OCI-LY1 (cell line): Measurements from ENCODE around the gene GLIS1.

Experiments used
- H2AFZ ChIP-seq: fragments of 200-600 bp; sonication (generic), shearing (Covaris generic); 2 replicates; pipeline ENCODE4 v1.6.0; 2014; ENCODE audit warnings: antibody characterized with exemption, mild to moderate bottlenecking, low read length
- H3F3A ChIP-seq: fragments of 200-600 bp; sonication (generic), shearing (Covaris generic); 2 replicates; pipeline ENCODE4 v1.6.0; 2014; ENCODE audit warnings: mild to moderate bottlenecking, antibody characterized with exemption, low read length, moderate library complexity; ENCODE audit not compliant: insufficient read depth
- H3K27ac ChIP-seq: fragments of 200-600 bp; sonication (generic); 2 replicates; pipeline ENCODE4 v1.5.1; 2014; ENCODE audit warnings: low read length, mixed run types, mild to moderate bottlenecking, low read depth; ENCODE audit not compliant: poor library complexity, severe bottlenecking
- H3K27me3 ChIP-seq: fragments of 200-600 bp; sonication (generic); 2 replicates; pipeline ENCODE4 v1.6.0; 2014; ENCODE audit warnings: antibody characterized with exemption, mild to moderate bottlenecking, low read length, moderate library complexity; ENCODE audit not compliant: insufficient read depth
- H3K36me3 ChIP-seq: fragments of 200-600 bp; sonication (generic); 2 replicates; pipeline ENCODE4 v1.6.1; 2014; ENCODE audit warnings: mild to moderate bottlenecking, antibody characterized with exemption, low read length, moderate library complexity, mixed read lengths; ENCODE audit not compliant: insufficient read depth
- H3K4me1 ChIP-seq: fragments of 200-600 bp; sonication (generic); 2 replicates; pipeline ENCODE4 v1.5.1; 2014; ENCODE audit warnings: mild to moderate bottlenecking, low read length, moderate library complexity; ENCODE audit not compliant: insufficient read depth, severe bottlenecking
- H3K4me2 ChIP-seq: fragments of 200-600 bp; sonication (generic), shearing (Covaris generic); 2 replicates; pipeline ENCODE4 v1.6.1; 2014; ENCODE audit warnings: low read length
- H3K4me3 ChIP-seq: fragments of 200-600 bp; sonication (generic); 2 replicates; pipeline ENCODE4 v1.5.1; 2014; ENCODE audit warnings: low read length, low read depth, mild to moderate bottlenecking, mixed read lengths; ENCODE audit not compliant: poor library complexity, severe bottlenecking
- H3K79me2 ChIP-seq: fragments of 200-600 bp; shearing (Covaris generic); 2 replicates; pipeline ENCODE4 v1.6.1; 2016; ENCODE audit warnings: mixed run types, low read length, mixed read lengths; ENCODE audit not compliant: insufficient read depth
- H3K9ac ChIP-seq: fragments of 200-600 bp; sonication (generic), shearing (Covaris generic); 2 replicates; pipeline ENCODE4 v1.6.1; 2014; ENCODE audit warnings: mild to moderate bottlenecking, low read length, mixed read lengths
- H3K9me2 ChIP-seq: fragments of 200-600 bp; sonication (generic), shearing (Covaris generic); 2 replicates; pipeline ENCODE4 v1.6.1; 2014; ENCODE audit warnings: low read depth, mild to moderate bottlenecking, low read length, mixed read lengths
- H3K9me3 ChIP-seq: fragments of 200-600 bp; shearing (Covaris generic); 2 replicates; pipeline ENCODE4 v1.6.1; 2014; ENCODE audit warnings: low read length, mixed read lengths
- H4K20me1 ChIP-seq: fragments of 200-600 bp; sonication (generic), shearing (Covaris generic); 2 replicates; pipeline ENCODE4 v1.6.0; 2016; ENCODE audit warnings: mild to moderate bottlenecking, low read length; ENCODE audit not compliant: insufficient read depth
- EZH2 ChIP-seq: fragments of 200-600 bp; sonication (generic), shearing (Covaris generic); IDR thresholded peaks from 2 replicates; pipeline ENCODE4 v1.8.0; 2017; ENCODE audit warnings: borderline replicate concordance, mixed run types, mild to moderate bottlenecking, antibody characterized with exemption, low read length, moderate library complexity, mixed read lengths
- TF ChIP-seq, protein P1 (sequence below): fragments of 200-600 bp; sonication (generic), shearing (Covaris generic); IDR thresholded peaks from 2 replicates; pipeline ENCODE4 v1.5.1; 2017; ENCODE audit warnings: mild to moderate bottlenecking, antibody characterized with exemption, low read length, moderate library complexity, mixed read lengths

Gene GLIS1

DNA sequence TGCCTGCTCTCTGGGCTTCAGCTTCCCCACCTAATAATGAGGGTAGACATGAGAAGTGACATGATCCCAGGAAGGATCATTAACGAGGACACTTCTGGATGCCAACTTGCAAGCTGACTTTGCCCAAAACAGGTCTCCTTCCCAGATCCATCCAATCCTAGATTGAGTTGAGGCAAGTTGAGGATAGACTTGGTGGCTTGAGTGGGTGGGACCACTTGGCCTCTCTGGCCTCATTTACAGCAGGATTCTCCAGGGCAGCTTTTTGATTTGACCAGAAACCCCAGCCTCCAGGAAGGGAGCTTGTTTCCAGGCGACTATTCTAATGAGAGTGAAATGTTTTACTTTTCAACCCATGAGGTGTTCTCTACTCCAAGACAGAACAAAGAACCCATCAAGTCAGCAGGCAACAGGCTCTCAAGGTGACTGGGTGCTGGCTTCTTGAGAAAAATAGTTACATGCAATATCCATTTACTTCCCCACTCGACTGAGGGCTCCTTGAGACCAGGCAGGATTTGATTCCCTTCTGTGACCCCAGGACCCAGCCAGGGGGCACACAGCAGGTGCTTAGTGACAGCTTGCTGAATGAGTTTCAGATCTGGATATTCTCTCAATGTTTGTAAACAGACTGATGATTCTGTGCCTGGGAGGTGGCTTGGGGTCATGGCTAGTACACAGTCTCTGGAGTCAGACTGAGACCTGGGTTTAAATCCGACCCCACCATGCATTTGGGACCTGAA is 151.5 kb downstream of the GLIS1 start:
- no peaks in the 10 kb centered on the region for H3K9me3 ChIP-seq
- no peaks in the 10 kb centered on the region for H3K79me2 ChIP-seq
- H3K9me2 ChIP-seq = no peaks in the 10 kb centered on the region
- no peaks in the 10 kb centered on the region for H3F3A ChIP-seq
- no peak overlapping the region for H3K9ac ChIP-seq
- no peak overlapping the region for H3K4me2 ChIP-seq
- H3K36me3 ChIP-seq = no peaks in the 10 kb centered on the region
- H2AFZ ChIP-seq = no peak overlapping the region
- peaks cover 5% of the 10 kb centered on the region; the same call in 1 of the 2 replicates for H3K27me3 ChIP-seq
- no peaks in the 10 kb centered on the region for H4K20me1 ChIP-seq
- TF ChIP-seq, protein P1, sequence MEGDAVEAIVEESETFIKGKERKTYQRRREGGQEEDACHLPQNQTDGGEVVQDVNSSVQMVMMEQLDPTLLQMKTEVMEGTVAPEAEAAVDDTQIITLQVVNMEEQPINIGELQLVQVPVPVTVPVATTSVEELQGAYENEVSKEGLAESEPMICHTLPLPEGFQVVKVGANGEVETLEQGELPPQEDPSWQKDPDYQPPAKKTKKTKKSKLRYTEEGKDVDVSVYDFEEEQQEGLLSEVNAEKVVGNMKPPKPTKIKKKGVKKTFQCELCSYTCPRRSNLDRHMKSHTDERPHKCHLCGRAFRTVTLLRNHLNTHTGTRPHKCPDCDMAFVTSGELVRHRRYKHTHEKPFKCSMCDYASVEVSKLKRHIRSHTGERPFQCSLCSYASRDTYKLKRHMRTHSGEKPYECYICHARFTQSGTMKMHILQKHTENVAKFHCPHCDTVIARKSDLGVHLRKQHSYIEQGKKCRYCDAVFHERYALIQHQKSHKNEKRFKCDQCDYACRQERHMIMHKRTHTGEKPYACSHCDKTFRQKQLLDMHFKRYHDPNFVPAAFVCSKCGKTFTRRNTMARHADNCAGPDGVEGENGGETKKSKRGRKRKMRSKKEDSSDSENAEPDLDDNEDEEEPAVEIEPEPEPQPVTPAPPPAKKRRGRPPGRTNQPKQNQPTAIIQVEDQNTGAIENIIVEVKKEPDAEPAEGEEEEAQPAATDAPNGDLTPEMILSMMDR = no peak
- TF ChIP-seq EZH2 = no peak
- no peak overlapping the region for H3K4me3 ChIP-seq
- H3K4me1 ChIP-seq = no peaks in the 10 kb centered on the region
- no peak overlapping the region for H3K27ac ChIP-seq

- H3K79me2 ChIP-seq = no peaks in the 10 kb centered on the region
- H3K4me3 ChIP-seq = no peak overlapping the region
- H3K27ac ChIP-seq = no peak overlapping the region
- no peaks in the 10 kb centered on the region for H4K20me1 ChIP-seq
- no peaks in the 10 kb centered on the region for H3F3A ChIP-seq
- H3K27me3 ChIP-seq = peaks cover 5% of the 10 kb centered on the region; the same call in 1 of the 2 replicates
- H3K4me2 ChIP-seq = no peak overlapping the region
- TF ChIP-seq, protein P1 = no peak
- no peak overlapping the region for H3K9ac ChIP-seq
- no peaks in the 10 kb centered on the region for H3K9me3 ChIP-seq
- no peaks in the 10 kb centered on the region for H3K36me3 ChIP-seq
- no peak overlapping the region for H2AFZ ChIP-seq
- no peaks in the 10 kb centered on the region for H3K9me2 ChIP-seq
- H3K4me1 ChIP-seq = no peaks in the 10 kb centered on the region
Measured at GRCh38 chr1:53586765-53587164, 152.2 kb downstream of the GLIS1 start.

- H4K20me1 ChIP-seq = no peaks in the 10 kb centered on the region
- no peak overlapping the region for H3K4me2 ChIP-seq
- H3K27ac ChIP-seq = no peak overlapping the region
- H3K36me3 ChIP-seq = no peaks in the 10 kb centered on the region
- no peaks in the 10 kb centered on the region for H3K79me2 ChIP-seq
- H3K27me3 ChIP-seq = no peaks in the 10 kb centered on the region
- no peaks in the 10 kb centered on the region for H3K4me1 ChIP-seq
- H2AFZ ChIP-seq = no peak overlapping the region
- H3K4me3 ChIP-seq = no peak overlapping the region
- TF ChIP-seq EZH2 = no peak
- TF ChIP-seq, protein P1 = no peak
- H3K9me3 ChIP-seq = no peaks in the 10 kb centered on the region
- H3F3A ChIP-seq = no peaks in the 10 kb centered on the region
- H3K9ac ChIP-seq = no peak overlapping the region
- H3K9me2 ChIP-seq = no peaks in the 10 kb centered on the region
Measured at GRCh38 chr1:53585565-53585964, 153.4 kb downstream of the GLIS1 start.
